Inflammatory macrophage treated with lipopolysaccharide for 1 hour (primary cell): ENCODE measurements around the gene KCNT1.

Experiments
- DNase-seq, 2 donors: peaks; one replicate each; pipeline ENCODE4 v3.0.0-alpha.2; 2020 to 2022

The KCNT1 gene

GRCh38 chr9:135673941-135674340 lies 28.0 kb upstream of the KCNT1 start:
- no peak for DNase-seq

GRCh38 chr9:135674977-135675376 lies 27.0 kb upstream of the KCNT1 start:
- DNase-seq: no peak

- DNase-seq: no peak
Observed at GRCh38 chr9:135676891-135677290, 25.1 kb upstream of the KCNT1 start.

GRCh38 chr9:135677641-135678168 lies 24.3 kb upstream of the KCNT1 start:
- DNase-seq: no peak

GRCh38 chr9:135678236-135679017 lies 23.6 kb upstream of the KCNT1 start:
- DNase-seq: no peak

- DNase-seq: no peak
Observed at GRCh38 chr9:135680056-135680455, 21.9 kb upstream of the KCNT1 start.

GRCh38 chr9:135681161-135681560 lies 20.8 kb upstream of the KCNT1 start:
- DNase-seq: no peak

- DNase-seq: no peak
Observed at GRCh38 chr9:135683401-135684034, 18.5 kb upstream of the KCNT1 start.

GRCh38 chr9:135684691-135685090 lies 17.3 kb upstream of the KCNT1 start:
- no peak for DNase-seq

GRCh38 chr9:135687216-135687615 lies 14.8 kb upstream of the KCNT1 start:
- DNase-seq: no peak

- no peak for DNase-seq
Observed at GRCh38 chr9:135689011-135689410, 13.0 kb upstream of the KCNT1 start.

- no peak for DNase-seq
Observed at GRCh38 chr9:135690836-135691570, 11.0 kb upstream of the KCNT1 start.

- DNase-seq: no peak
Observed at GRCh38 chr9:135692410-135692809, 9.6 kb upstream of the KCNT1 start.

- DNase-seq: no peak
Observed at GRCh38 chr9:135693265-135693664, 8.7 kb upstream of the KCNT1 start.

- no peak for DNase-seq
Observed at GRCh38 chr9:135693771-135694170, 8.2 kb upstream of the KCNT1 start.

GRCh38 chr9:135694414-135694813 lies 7.6 kb upstream of the KCNT1 start:
- no peak for DNase-seq

- DNase-seq: no peak
Observed at GRCh38 chr9:135695036-135695435, 6.9 kb upstream of the KCNT1 start.

- no peak for DNase-seq
Observed at GRCh38 chr9:135695642-135696041, 6.3 kb upstream of the KCNT1 start.

GRCh38 chr9:135696446-135696845 lies 5.5 kb upstream of the KCNT1 start:
- DNase-seq: no peak

- DNase-seq: no peak
Observed at GRCh38 chr9:135697226-135697625, 4.8 kb upstream of the KCNT1 start.

GRCh38 chr9:135698236-135698635 lies 3.7 kb upstream of the KCNT1 start:
- no peak for DNase-seq

GRCh38 chr9:135698767-135699166 lies 3.2 kb upstream of the KCNT1 start:
- DNase-seq: no peak

GRCh38 chr9:135699440-135699839 lies 2.5 kb upstream of the KCNT1 start, which contains the start of gene SOHLH1:
Gene SOHLH1, minus strand, starts transcription at chr9:135699481. Its CDS starts 14 bp downstream, at chr9:135699467.
- no peak for DNase-seq

- DNase-seq: no peak
Observed at GRCh38 chr9:135700525-135700924, 1.5 kb upstream of the KCNT1 start.
